PC-9 (cell line): ENCODE data around the gene CARD6.

ENCODE experiments used
- CTCF ChIP-seq: fragments of 200-600 bp; sonication (generic); conservative IDR thresholded peaks from 2 replicates; pipeline ENCODE4 v1.6.1; 2017; ENCODE audit warnings: mixed run types, antibody characterized with exemption, mild to moderate bottlenecking, moderate library complexity
- EZH2 ChIP-seq: fragments of 200-600 bp; sonication (generic); IDR thresholded peaks from 2 replicates; pipeline ENCODE4 v1.8.0; 2017; ENCODE audit warnings: antibody characterized with exemption, low read depth

GRCh38 chr5:40869384-40869783, 28.2 kb downstream of the CARD6 start:
- TF ChIP-seq CTCF, result no peak
- no peak for TF ChIP-seq EZH2
